Activated CD4-positive, alpha-beta T cell treated with anti-CD3 and anti-CD28 coated beads for 36 hours (primary cell): Measurements from ENCODE around the gene HIBCH. TPM values are rescaled to one million over a fixed set of nuclear protein-coding genes. Genes with fewer than 3 reads are reported as not detected.
"Not testable (repeated sequence)": the region's sequence is repeated elsewhere in the genome, so short reads cannot be mapped to it uniquely, and the experiment has no call there.

Experiments
- ATAC-seq: fragments of 200-7000 bp; cut with Tn5 transposase; one replicate; pipeline ENCODE4 v1.10.0; 2021; ENCODE audit warnings: mild to moderate bottlenecking, moderate library complexity
- CTCF ChIA-PET: fragments of 350-600 bp; sonication (Branson Sonifier 250); formaldehyde crosslinking; loops from one replicate; lab custom pipeline; 2021; ENCODE audit warnings: antibody characterized with exemption; lab: Charles Lee
- POLR2A ChIA-PET: fragments of 350-600 bp; sonication (Branson Sonifier 250); formaldehyde crosslinking; loops from one replicate; lab custom pipeline; 2021; ENCODE audit warnings: antibody characterized with exemption, inconsistent platforms; lab: Charles Lee
- DNase-seq: peaks from one replicate; pipeline ENCODE4 v3.0.0-alpha.2; 2020
- H3K27ac Mint-ChIP-seq: one replicate; pipeline ENCODE4 v1.8.0; 2021; ENCODE audit warnings: mixed read lengths
- H3K27me3 Mint-ChIP-seq: one replicate; pipeline ENCODE4 v1.8.0; 2021; ENCODE audit warnings: mixed read lengths
- H3K36me3 Mint-ChIP-seq: one replicate; pipeline ENCODE4 v1.8.0; 2021; ENCODE audit warnings: low read depth, mixed read lengths
- H3K4me1 Mint-ChIP-seq: one replicate; pipeline ENCODE4 v1.8.0; 2021; ENCODE audit warnings: mixed read lengths
- H3K4me3 Mint-ChIP-seq: one replicate; pipeline ENCODE4 v1.8.0; 2021; ENCODE audit warnings: mild to moderate bottlenecking, moderate library complexity, mixed read lengths
- H3K9me3 Mint-ChIP-seq: one replicate; pipeline ENCODE4 v1.8.0; 2021; ENCODE audit warnings: low read depth, mixed read lengths
- intact Hi-C, 2 experiments: fragments of 100-400 bp; cut with DNase I in 1 of 2; cut with micrococcal nuclease in 1 of 2; formaldehyde crosslinking; loops; one replicate each; pipeline versions ENCODE4 v1.14.2 to v1.15.1; 2022 to 2024; cut with DNase I, micrococcal nuclease
- total RNA-seq, 2 experiments: library from RNA; stranded (reverse); gene quantifications; one replicate each; pipeline ENCODE4 v1.2.3, GENCODE V29; 2021

Gene HIBCH
- total RNA-seq, 2 experiments from 2014 or later: 23.1 to 23.7 TPM

DNA sequence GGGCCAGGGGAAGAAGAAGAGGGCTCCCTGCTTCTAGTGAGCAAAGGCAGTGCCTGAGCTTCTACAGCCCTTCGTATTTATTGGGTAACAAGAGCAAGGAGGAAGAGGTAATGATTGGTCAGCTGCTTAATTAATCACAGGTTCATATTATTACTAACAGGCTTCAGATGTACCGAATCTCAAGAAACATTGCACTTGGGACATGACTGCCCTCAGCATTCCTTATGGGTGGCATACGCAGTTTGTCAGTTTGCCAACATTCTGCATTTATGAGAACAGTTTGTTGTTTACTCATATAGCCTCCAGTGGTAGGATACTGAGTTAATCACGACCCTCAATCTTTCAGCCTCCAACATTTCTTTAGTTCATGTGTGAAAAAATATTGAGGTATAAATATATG, 84.5 kb downstream of the HIBCH start:
- Mint-ChIP-seq H3K4me3 (no peak overlapping the region), H3K9me3 (peaks cover 9% of the 10 kb centered on the region), H3K4me1 (no peaks in the 10 kb centered on the region), H3K27ac (no peak overlapping the region), H3K27me3 (no peaks in the 10 kb centered on the region), H3K36me3 (peaks cover 46% of the 10 kb centered on the region)
- ChIA-PET CTCF (no interaction called here), POLR2A (no interaction called here)
- ATAC-seq: no peak
- no peak for DNase-seq
- intact Hi-C loops: no loop called here

DNA sequence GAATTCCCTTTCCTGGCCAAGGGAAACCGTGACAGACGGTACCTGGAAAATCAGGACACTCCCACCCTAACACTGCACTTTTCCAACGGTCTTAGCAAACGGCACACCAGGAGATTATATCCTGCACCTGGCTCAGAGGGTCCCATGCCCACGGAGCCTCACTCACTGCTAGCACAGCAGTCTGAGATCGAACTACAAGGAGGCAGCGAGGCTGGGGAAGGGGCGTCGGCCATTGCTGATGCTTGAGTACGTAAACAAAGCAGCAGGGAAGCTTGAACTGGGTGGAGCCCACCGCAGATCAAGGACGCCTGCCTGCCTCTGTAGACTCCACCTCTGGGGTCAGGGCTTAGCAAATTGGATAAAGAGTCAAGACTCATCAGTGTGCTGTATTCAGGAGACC, 95.6 kb downstream of the HIBCH start:
- H3K27ac Mint-ChIP-seq, ATAC-seq, POLR2A ChIA-PET, H3K4me1 Mint-ChIP-seq, H3K27me3 Mint-ChIP-seq, intact Hi-C loops, DNase-seq, H3K4me3 Mint-ChIP-seq: not testable (repeated sequence)
- CTCF ChIA-PET: interaction anchor here (1.1 kb wide), 1 partner anchor 19 kb away, joined by 3 read pairs; no protein-coding TSS in a partner anchor
- peaks cover 72% of the 10 kb centered on the region for H3K36me3 Mint-ChIP-seq
- H3K9me3 Mint-ChIP-seq: peaks cover 26% of the 10 kb centered on the region

DNA sequence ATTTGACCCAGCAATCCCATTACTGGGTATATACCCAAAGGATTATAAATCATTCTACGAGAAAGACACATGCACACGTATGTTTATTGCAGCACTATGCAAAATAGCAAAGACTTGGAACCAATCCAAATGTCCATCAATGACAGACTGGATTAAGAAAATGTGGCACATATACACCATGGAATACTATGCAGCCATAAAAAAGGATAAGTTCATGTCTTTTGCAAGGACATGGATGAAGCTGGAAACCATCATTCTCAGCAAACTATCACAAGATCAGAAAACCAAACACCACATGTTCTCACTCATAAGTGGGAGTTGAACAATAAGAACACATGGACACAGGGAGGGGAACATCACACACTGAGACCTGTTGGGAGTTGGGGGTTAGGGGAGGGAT, 96.9 kb downstream of the HIBCH start:
- DNase-seq, ATAC-seq, CTCF ChIA-PET, H3K27ac Mint-ChIP-seq, H3K4me3 Mint-ChIP-seq, H3K27me3 Mint-ChIP-seq, H3K4me1 Mint-ChIP-seq, intact Hi-C loops, POLR2A ChIA-PET: not testable (repeated sequence)
- Mint-ChIP-seq H3K9me3 (peaks cover 20% of the 10 kb centered on the region), H3K36me3 (peaks cover 68% of the 10 kb centered on the region)

DNA sequence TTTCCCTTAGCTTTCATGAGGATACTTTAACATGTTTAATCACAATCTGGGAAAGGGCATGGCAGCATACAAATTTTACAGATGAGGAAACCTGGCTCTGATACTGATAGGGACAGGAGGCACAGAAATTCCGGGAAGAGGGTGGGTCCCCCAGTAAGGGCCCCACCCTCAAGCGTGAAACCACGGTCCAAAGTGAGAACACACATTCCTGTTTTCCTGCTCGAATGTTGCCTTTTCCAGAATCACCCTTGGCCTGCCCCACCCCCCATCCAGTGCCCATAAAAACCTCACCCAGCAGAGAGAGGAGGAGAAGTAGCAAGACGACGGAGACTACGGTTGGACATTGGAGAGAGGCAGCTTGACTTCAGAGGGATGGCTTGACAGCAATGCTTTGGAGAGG, 98.2 kb downstream of the HIBCH start:
- H3K27me3 Mint-ChIP-seq: no peaks in the 10 kb centered on the region
- CTCF ChIA-PET: interaction anchor here (0.6 kb wide), 1 partner anchor 18 kb away, joined by 3 read pairs; no protein-coding TSS in a partner anchor
- H3K9me3 Mint-ChIP-seq: peaks cover 16% of the 10 kb centered on the region
- H3K36me3 Mint-ChIP-seq: peaks cover 59% of the 10 kb centered on the region
- H3K27ac Mint-ChIP-seq: no peak overlapping the region
- intact Hi-C loops: no loop called here
- POLR2A ChIA-PET: no interaction called here
- no peak overlapping the region for H3K4me3 Mint-ChIP-seq
- H3K4me1 Mint-ChIP-seq: peaks cover 3% of the 10 kb centered on the region
- DNase-seq: no peak
- no peak for ATAC-seq

DNA sequence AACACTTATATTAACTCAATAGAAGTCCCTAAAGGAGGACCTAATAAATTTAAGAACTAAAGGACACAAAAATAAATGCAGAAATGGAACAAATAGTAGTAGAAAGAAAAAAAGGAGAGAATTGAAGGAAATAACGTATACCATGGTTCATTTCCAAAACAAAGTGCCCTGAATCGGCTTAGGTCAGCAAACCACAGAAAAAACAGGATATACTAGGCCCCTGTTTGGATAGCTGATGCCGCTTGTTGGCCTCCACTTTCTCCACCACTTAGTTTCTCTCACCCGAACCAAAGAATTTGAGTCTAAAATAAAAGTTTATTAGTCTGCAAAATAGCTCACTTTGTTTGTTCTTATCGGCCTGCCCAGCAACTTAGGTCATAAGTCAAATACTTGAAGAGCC, 100.4 kb downstream of the HIBCH start:
- H3K4me3 Mint-ChIP-seq: no peak overlapping the region
- CTCF ChIA-PET: interaction anchor here (0.7 kb wide), 1 partner anchor 20 kb away, joined by 4 read pairs; no protein-coding TSS in a partner anchor
- peaks cover 44% of the 10 kb centered on the region for H3K36me3 Mint-ChIP-seq
- POLR2A ChIA-PET: no interaction called here
- intact Hi-C loops: no loop called here
- no peak for ATAC-seq
- no peaks in the 10 kb centered on the region for H3K27me3 Mint-ChIP-seq
- H3K27ac Mint-ChIP-seq: no peak overlapping the region
- no peak for DNase-seq
- H3K9me3 Mint-ChIP-seq: peaks cover 9% of the 10 kb centered on the region
- peaks cover 16% of the 10 kb centered on the region for H3K4me1 Mint-ChIP-seq

DNA sequence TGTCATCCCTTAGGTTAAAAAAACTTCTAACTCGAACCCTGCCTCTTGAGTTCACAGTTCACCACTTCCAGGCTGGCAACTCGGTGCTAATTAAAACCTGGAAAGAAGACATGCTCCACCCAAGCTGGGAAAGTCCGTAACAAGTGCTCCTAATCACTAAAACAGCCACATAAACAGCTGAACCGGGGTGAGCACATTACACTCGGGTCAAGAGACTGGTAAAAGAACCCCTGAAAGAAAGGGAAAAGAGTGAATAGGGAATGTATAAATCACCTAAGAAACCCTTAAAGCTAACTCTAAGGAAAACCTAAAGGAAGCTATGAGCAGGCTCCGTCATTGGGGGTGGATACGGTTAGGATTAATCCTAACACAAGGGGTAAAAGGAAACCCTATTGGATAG, 102.0 kb downstream of the HIBCH start:
- CTCF ChIA-PET: interaction anchor here (0.6 to 0.8 kb wide), 3 partner anchors 21 to 61 kb away, joined by 3 read pairs; no protein-coding TSS in a partner anchor
- H3K27ac Mint-ChIP-seq: no peak overlapping the region
- DNase-seq (no peak), ATAC-seq (no peak)
- H3K27me3 Mint-ChIP-seq: no peaks in the 10 kb centered on the region
- H3K36me3 Mint-ChIP-seq: peaks cover 31% of the 10 kb centered on the region
- intact Hi-C loops: no loop called here
- no peak overlapping the region for H3K4me3 Mint-ChIP-seq
- POLR2A ChIA-PET: no interaction called here
- H3K4me1 Mint-ChIP-seq: peaks cover 16% of the 10 kb centered on the region
- H3K9me3 Mint-ChIP-seq: no peaks in the 10 kb centered on the region

DNA sequence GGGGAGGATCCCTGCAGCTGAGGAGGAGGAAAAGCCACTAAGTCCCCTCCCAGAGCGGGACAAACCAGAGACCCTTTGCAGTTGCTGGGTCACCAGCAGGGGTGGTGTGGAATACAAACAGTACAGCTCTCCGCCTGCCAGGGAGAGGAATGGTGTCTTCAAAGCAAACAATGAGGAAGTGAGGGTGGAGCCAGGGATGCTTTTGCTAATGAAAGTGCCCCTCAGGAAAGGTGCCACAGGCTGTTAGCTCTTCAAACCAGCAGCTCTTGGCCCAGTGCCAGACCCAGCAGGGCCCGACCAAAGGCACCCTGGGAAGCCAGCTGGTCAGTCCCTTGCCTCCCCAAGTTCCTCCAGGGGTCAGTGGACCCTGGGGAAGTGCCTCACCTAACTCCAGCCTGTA, 102.8 kb downstream of the HIBCH start:
- Mint-ChIP-seq H3K36me3 (peaks cover 25% of the 10 kb centered on the region), H3K27ac (no peak overlapping the region), H3K27me3 (no peaks in the 10 kb centered on the region), H3K4me1 (peaks cover 16% of the 10 kb centered on the region), H3K4me3 (no peak overlapping the region), H3K9me3 (no peaks in the 10 kb centered on the region)
- ATAC-seq (no peak), DNase-seq (peak; percentile 23)
- ChIA-PET CTCF (interaction anchor here (0.6 to 0.8 kb wide), 3 partner anchors 20 to 850 kb away, joined by 3 read pairs; no protein-coding TSS in a partner anchor), POLR2A (no interaction called here)
- intact Hi-C loops: no loop called here

DNA sequence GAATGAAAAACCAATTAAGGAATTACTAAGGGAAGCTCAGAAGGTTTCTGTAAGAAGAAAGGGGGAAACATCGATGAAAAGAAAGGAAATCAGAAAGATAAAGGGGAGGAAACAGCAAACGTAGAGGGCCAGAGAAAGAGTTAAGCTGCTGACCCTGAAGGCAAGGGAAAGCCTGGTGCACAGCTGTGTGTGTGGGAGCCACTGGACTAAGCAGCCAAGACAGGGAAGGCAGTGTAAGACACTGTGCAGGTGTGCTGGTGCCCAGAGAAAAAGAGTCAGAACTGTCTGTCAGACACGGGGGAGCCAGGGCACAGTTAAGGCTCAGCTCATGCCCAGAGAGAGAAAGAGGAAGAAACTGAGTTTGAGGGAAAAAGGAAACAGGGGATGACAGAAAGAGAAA, 104.0 kb downstream of the HIBCH start:
- POLR2A ChIA-PET: no interaction called here
- DNase-seq (no peak), ATAC-seq (no peak)
- Mint-ChIP-seq H3K27me3 (no peaks in the 10 kb centered on the region), H3K4me1 (peaks cover 16% of the 10 kb centered on the region), H3K36me3 (peaks cover 19% of the 10 kb centered on the region), H3K4me3 (no peak overlapping the region), H3K9me3 (no peaks in the 10 kb centered on the region), H3K27ac (peak overlapping the region; percentile 5)
- intact Hi-C loops: no loop called here
- CTCF ChIA-PET: no interaction called here

DNA sequence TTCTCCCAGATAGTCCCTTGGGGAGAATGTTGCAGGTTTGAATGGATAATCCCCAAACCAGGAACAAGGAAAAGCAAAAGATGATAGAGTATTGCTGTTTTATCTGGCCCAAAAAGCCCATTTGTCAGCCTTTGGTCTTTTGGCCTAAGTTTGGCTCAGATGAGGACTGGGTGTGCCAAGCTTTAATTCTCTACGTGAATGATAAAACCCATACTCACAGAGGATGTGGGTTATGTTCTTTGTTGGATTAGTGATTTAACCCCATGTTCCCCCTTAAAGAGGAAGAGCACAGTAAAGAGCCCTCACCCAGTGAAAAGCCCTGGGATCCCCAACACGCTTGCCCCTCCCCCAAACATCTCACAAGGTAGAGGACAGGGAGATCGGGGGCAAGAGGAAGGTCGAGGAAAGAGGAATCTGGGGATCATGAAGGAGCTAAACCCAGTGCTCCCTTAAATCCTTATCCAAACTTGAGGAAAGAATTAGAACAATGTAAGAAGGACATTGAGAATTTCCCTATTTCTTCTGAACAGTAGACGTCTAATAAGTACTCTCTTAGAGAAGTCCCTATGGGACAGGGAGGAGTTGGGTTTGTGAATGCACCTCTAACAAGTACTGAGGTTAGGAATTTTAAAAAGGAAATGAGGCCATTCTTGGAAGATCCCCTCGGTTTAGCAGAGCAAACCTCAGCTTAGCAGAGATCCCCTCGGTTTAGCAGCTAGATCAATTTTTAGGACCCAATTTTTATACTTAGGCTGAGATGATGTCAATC, 105.0 kb downstream of the HIBCH start:
- H3K9me3 Mint-ChIP-seq: no peaks in the 10 kb centered on the region
- intact Hi-C loops: no loop called here
- DNase-seq (no peak), ATAC-seq (no peak)
- no peaks in the 10 kb centered on the region for H3K27me3 Mint-ChIP-seq
- peaks cover 19% of the 10 kb centered on the region for H3K36me3 Mint-ChIP-seq
- POLR2A ChIA-PET: no interaction called here
- peaks cover 16% of the 10 kb centered on the region for H3K4me1 Mint-ChIP-seq
- no peak overlapping the region for H3K4me3 Mint-ChIP-seq
- H3K27ac Mint-ChIP-seq: no peak overlapping the region
- CTCF ChIA-PET: no interaction called here

DNA sequence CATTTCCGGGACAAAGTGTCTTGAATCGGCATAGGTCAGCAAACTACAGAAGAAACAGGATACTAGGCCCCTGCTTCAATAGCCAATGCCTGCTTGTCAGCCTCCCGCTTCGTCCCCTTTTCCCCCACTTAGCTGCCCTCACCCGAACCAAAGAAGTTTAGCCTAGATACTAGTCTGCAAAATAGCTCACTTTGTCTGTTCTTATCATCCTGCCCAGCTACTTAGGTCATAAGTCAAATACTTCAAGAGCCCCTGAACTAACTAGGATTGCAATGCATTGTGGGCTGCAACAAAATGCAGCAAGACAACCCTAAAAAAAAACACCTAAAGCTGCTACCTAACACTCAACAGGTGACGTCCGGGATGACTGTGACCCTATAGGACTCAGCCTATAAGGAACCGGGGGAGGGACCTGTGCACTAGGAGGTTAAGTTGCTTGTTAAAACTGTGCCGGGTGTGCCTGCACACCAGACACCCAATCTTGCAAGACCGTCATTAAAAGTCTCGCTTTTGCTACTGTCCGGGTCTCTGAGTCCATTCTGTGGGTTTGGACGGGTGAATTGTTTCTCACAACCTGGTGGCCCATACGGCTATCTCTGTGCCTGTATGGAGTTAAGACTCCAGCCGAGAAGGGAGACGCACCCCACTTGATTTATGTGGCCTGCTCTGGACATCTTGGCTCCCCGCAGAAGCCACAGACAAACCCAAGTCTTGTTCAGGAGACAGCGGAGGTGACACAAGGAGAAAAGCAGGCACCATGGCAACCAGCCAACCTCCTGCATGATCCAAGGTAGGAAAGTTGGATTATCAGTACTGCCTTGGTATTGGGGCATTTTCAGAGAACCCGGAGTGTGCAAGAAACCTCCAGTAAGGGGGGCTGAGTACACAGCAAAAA, 105.9 kb downstream of the HIBCH start:
- no peak for ATAC-seq
- no peaks in the 10 kb centered on the region for H3K27me3 Mint-ChIP-seq
- H3K36me3 Mint-ChIP-seq: peaks cover 10% of the 10 kb centered on the region
- H3K27ac Mint-ChIP-seq: no peak overlapping the region
- H3K4me1 Mint-ChIP-seq: peaks cover 16% of the 10 kb centered on the region
- intact Hi-C loops: no loop called here
- H3K9me3 Mint-ChIP-seq: no peaks in the 10 kb centered on the region
- DNase-seq: no peak
- ChIA-PET POLR2A (interaction anchor here (0.6 kb wide), 1 partner anchor 133 kb away, joined by 3 read pairs; no protein-coding TSS in a partner anchor), CTCF (interaction anchor here (0.6 kb wide), 1 partner anchor 23 kb away, joined by 3 read pairs; no protein-coding TSS in a partner anchor)
- no peak overlapping the region for H3K4me3 Mint-ChIP-seq

DNA sequence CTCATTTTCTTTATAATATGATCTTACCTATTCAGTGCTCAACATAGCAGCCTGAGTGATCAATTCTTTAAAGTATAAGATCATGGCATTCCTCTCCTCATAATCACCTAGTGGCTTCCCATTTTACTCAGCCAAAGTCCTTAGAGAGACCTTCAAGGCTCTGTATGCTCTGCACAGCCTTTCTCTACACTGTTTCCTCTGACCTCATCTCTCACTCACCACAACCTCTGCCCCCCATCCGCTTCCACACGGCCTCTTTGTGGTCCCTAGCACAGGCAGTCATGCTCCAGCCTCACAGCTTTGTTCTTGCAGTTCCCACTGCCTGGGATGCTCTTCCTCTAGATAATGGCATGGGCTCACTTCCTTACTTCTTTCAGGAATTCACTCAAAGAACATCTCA, 109.2 kb downstream of the HIBCH start:
- DNase-seq (no peak), ATAC-seq (no peak)
- no peaks in the 10 kb centered on the region for H3K27me3 Mint-ChIP-seq
- peaks cover 2% of the 10 kb centered on the region for H3K36me3 Mint-ChIP-seq
- no peak overlapping the region for H3K4me3 Mint-ChIP-seq
- H3K4me1 Mint-ChIP-seq: peaks cover 5% of the 10 kb centered on the region
- ChIA-PET POLR2A (no interaction called here), CTCF (no interaction called here)
- no peak overlapping the region for H3K27ac Mint-ChIP-seq
- intact Hi-C loops: no loop called here
- H3K9me3 Mint-ChIP-seq: no peaks in the 10 kb centered on the region
